AG04449 (cell line): ENCODE results near the gene TBX15.
A peak's percentile ranks its signal among the peaks of the same experiment; 100 is the strongest.

Experiments used
- CTCF ChIA-PET: fragments of 350-600 bp; formaldehyde crosslinking; extraction: SDS; loops from one replicate; lab custom pipeline; 2021; ENCODE audit warnings: antibody characterized with exemption; lab: Yijun Ruan, JAX
- POLR2A ChIA-PET: fragments of 400-600, 350-600 bp; formaldehyde crosslinking; extraction: SDS; loops from one replicate; lab custom pipeline; 2020; ENCODE audit warnings: antibody characterized with exemption, inconsistent platforms; lab: Yijun Ruan, JAX
- DNase-seq: peaks from one replicate; pipeline ENCODE4 v3.0.0-alpha.2; 2010; ENCODE audit warnings: low read depth, low spot score
- H3K4me3 ChIP-seq: 2 replicates; pipeline ENCODE4 v1.5.1; 2011; ENCODE audit warnings: low read depth, mild to moderate bottlenecking, control low read depth, low read length
- CTCF ChIP-seq: IDR thresholded peaks from one replicate; pipeline ENCODE4 v1.5.1; 2011; ENCODE audit warnings: mild to moderate bottlenecking, moderate library complexity, low read length, control low read depth, inconsistent platforms; ENCODE audit not compliant: insufficient read depth; ENCODE audit errors: missing control alignments

The TBX15 gene

GRCh38 chr1:119012383-119012782 lies 24.2 kb upstream of the TBX15 start:
- no peak for DNase-seq
- ChIA-PET POLR2A (no interaction called here), CTCF (no interaction called here)
- H3K4me3 ChIP-seq = no peak overlapping the region
- no peak for TF ChIP-seq CTCF

- ChIA-PET CTCF (no interaction called here), POLR2A (no interaction called here)
- H3K4me3 ChIP-seq = no peak overlapping the region
- no peak for TF ChIP-seq CTCF
- DNase-seq = no peak
Observed at GRCh38 chr1:119011706-119012105, 23.6 kb upstream of the TBX15 start.

- H3K4me3 ChIP-seq = no peak overlapping the region
- ChIA-PET POLR2A (no interaction called here), CTCF (interaction anchor here (1.2 kb wide), 2 partner anchors 356 to 859 kb away, joined by 3 read pairs; no protein-coding TSS in a partner anchor)
- DNase-seq = no peak
- TF ChIP-seq CTCF = no peak
Observed at GRCh38 chr1:119011116-119011515, 23.0 kb upstream of the TBX15 start.

- POLR2A ChIA-PET = no interaction called here
- no peak for DNase-seq
- no peak overlapping the region for H3K4me3 ChIP-seq
- CTCF ChIA-PET = interaction anchor here (1.2 kb wide), 2 partner anchors 357 to 858 kb away, joined by 3 read pairs; no protein-coding TSS in a partner anchor
- TF ChIP-seq CTCF = no peak
Observed at GRCh38 chr1:119010201-119010600, 22.1 kb upstream of the TBX15 start.

- ChIA-PET CTCF (interaction anchor here (0.7 to 1.9 kb wide), 19 partner anchors 8 to 865 kb away, joined by 3 to 13 read pairs (median 4); no protein-coding TSS in a partner anchor), POLR2A (interaction anchor here (1.2 to 1.4 kb wide), 2 partner anchors 20 to 131 kb away, joined by 3 to 7 read pairs; partner anchors contain the start of gene WARS2)
- peak overlapping the region; percentile 38; the same call in 1 of the 2 replicates for H3K4me3 ChIP-seq
- no peak for DNase-seq
- no peak for TF ChIP-seq CTCF
Observed at GRCh38 chr1:119009312-119009655, 21.1 kb upstream of the TBX15 start.

GRCh38 chr1:119008483-119009311 lies 20.6 kb upstream of the TBX15 start:
- ChIA-PET CTCF (interaction anchor here (0.7 to 1.9 kb wide), 27 partner anchors 8 to 864 kb away, joined by 3 to 13 read pairs (median 3); no protein-coding TSS in a partner anchor), POLR2A (interaction anchor here (1.2 to 1.4 kb wide), 2 partner anchors 19 to 132 kb away, joined by 3 to 7 read pairs; partner anchors contain the start of gene WARS2)
- peak; percentile 27 for TF ChIP-seq CTCF
- no peak for DNase-seq
- peak overlapping the region; percentile 45 for H3K4me3 ChIP-seq
